HepG2 (cell line): Measurements from ENCODE around the gene CDA. TPM values are rescaled to one million over a fixed set of nuclear protein-coding genes. Genes with fewer than 3 reads are reported as not detected.

Source experiments
- ATAC-seq: fragments of 200-7000 bp; cut with Tn5 transposase; 3 replicates; pipeline ENCODE4 v1.9.1; 2020; ENCODE audit warnings: mild to moderate bottlenecking, moderate library complexity
- BruUV-seq: library from RNA; stranded (reverse); fragments of 400-500 nt; replicated peaks from 2 replicates; lab custom pipeline; 2021; lab: Mats Ljungman, UMichigan
- CTCF ChIA-PET: fragments of 300-600 bp; formaldehyde crosslinking; extraction: SDS; loops from one replicate; lab custom pipeline; 2021; ENCODE audit warnings: low total read pairs, inconsistent platforms, low intra/inter-chr PET ratio; lab: Yijun Ruan, JAX
- POLR2A ChIA-PET: fragments of 350-600 bp; sonication (Branson Sonifier 250); formaldehyde crosslinking; loops from one replicate; lab custom pipeline; 2020; ENCODE audit warnings: antibody characterized with exemption, inconsistent platforms; lab: Yijun Ruan, JAX
- DNase-seq: peaks from one replicate; pipeline ENCODE4 v3.0.0-alpha.2; 2015; ENCODE audit warnings: low spot score
- FAIRE-seq: peaks from 3 replicates; lab custom pipeline; 2011; peaks lifted over from hg19 to GRCh38; lab: Jason Lieb, UNC
- H2AFZ ChIP-seq: one replicate; pipeline ENCODE4 v1.6.1; 2011; ENCODE audit warnings: low read length, inconsistent platforms
- H3K27ac ChIP-seq: fragments of 300-600 bp; 3 replicates; pipeline ENCODE4 v1.8.0; 2011; ENCODE audit warnings: mixed run types, mild to moderate bottlenecking, mixed read lengths, low read length, inconsistent platforms; ENCODE audit not compliant: insufficient read depth; ENCODE audit errors: extremely low read length
- H3K27me3 ChIP-seq, 2 experiments: fragments of 200-600 bp in 1 of 2; 2 replicates in 1 of 2; 3 replicates in 1 of 2; pipeline versions ENCODE4 v1.6.0 to v1.8.0; 2011; ENCODE audit warnings: low read length in 2 of 2, mild to moderate bottlenecking in 2 of 2, moderate library complexity in 2 of 2, inconsistent platforms in 1 of 2; ENCODE audit not compliant: insufficient read depth in 2 of 2, control insufficient read depth in 1 of 2
- H3K36me3 ChIP-seq, 2 experiments: fragments of 200-600 bp in 1 of 2; replicated peaks in 1 of 2; 2 replicates in 1 of 2; 3 replicates in 1 of 2; pipeline versions ENCODE4 v1.5.1 to v1.8.0; 2011; ENCODE audit warnings: low read length in 2 of 2, inconsistent platforms in 1 of 2; ENCODE audit not compliant: insufficient read depth in 2 of 2, control insufficient read depth in 1 of 2
- H3K4me1 ChIP-seq: 2 replicates; pipeline ENCODE4 v1.5.1; 2012; ENCODE audit warnings: low read length, inconsistent platforms; ENCODE audit not compliant: insufficient read depth
- H3K4me2 ChIP-seq: 2 replicates; pipeline ENCODE4 v1.6.0; 2011; ENCODE audit warnings: low read depth, low read length, inconsistent platforms
- H3K4me3 ChIP-seq, 3 experiments: fragments of 200-600 bp in 1 of 3; sonication (generic), shearing (Covaris generic) in 1 of 3; replicated peaks in 1 of 3; 2 replicates each; pipeline ENCODE4 v1.5.1; 2011 to 2016; ENCODE audit warnings: low read length in 3 of 3, inconsistent platforms in 2 of 3, low read depth in 2 of 3, mild to moderate bottlenecking in 2 of 3, control low read depth in 1 of 3, mixed read lengths in 1 of 3; ENCODE audit not compliant: insufficient read depth in 1 of 3
- H3K79me2 ChIP-seq: one replicate; pipeline ENCODE4 v1.6.1; 2011; ENCODE audit warnings: low read length, inconsistent platforms; ENCODE audit not compliant: insufficient read depth
- H3K9ac ChIP-seq: 2 replicates; pipeline ENCODE4 v1.6.0; 2011; ENCODE audit warnings: mild to moderate bottlenecking, low read depth, low read length, inconsistent platforms; ENCODE audit not compliant: insufficient read depth
- H3K9me3 ChIP-seq: 2 replicates; pipeline ENCODE4 v1.5.1; 2012; ENCODE audit warnings: mild to moderate bottlenecking, low read length
- H4K20me1 ChIP-seq: 2 replicates; pipeline ENCODE4 v1.6.0; 2011; ENCODE audit warnings: inconsistent platforms, mild to moderate bottlenecking, low read length, moderate library complexity; ENCODE audit not compliant: insufficient read depth
- CCAR2 ChIP-seq: fragments of 200-400 bp; formaldehyde crosslinking; optimal IDR thresholded peaks from 2 replicates; pipeline ENCODE3; 2018; ENCODE audit warnings: low read depth, mild to moderate bottlenecking, low read length, moderate library complexity
- DNMT3B ChIP-seq: conservative IDR thresholded peaks from 2 replicates; pipeline ENCODE4 v1.6.1; 2016; ENCODE audit warnings: missing biosample characterization, control low read depth
- GABPB1 ChIP-seq: IDR thresholded peaks from 2 replicates; pipeline ENCODE4 v1.6.1; 2016; ENCODE audit warnings: mild to moderate bottlenecking, missing genetic modification reagents, moderate library complexity, missing compliant biosample characterization
- HIC2 ChIP-seq: sonication (generic); formaldehyde crosslinking; IDR thresholded peaks from 2 replicates; pipeline ENCODE4 v1.9.0; 2022; ENCODE audit warnings: low read depth, missing genetic modification reagents
- HNRNPH1 ChIP-seq: fragments of 200-400 bp; formaldehyde crosslinking; optimal IDR thresholded peaks from 2 replicates; pipeline ENCODE3; 2017; ENCODE audit warnings: mild to moderate bottlenecking, low read depth, low read length
- MEF2D ChIP-seq: sonication (generic); formaldehyde crosslinking; IDR thresholded peaks from 2 replicates; pipeline ENCODE4 v1.5.1; 2020; ENCODE audit warnings: mild to moderate bottlenecking, missing genetic modification reagents
- NONO ChIP-seq, 2 experiments: fragments of 450-650 bp in 1 of 2; sonication (generic) in 1 of 2; formaldehyde crosslinking in 1 of 2; IDR thresholded peaks in 1 of 2; conservative IDR thresholded peaks in 1 of 2; 2 replicates each; pipeline versions ENCODE4 v1.6.1 to v1.8.0; 2017 to 2022; ENCODE audit warnings: mild to moderate bottlenecking in 1 of 2, missing genetic modification reagents in 1 of 2, moderate library complexity in 1 of 2
- RARG ChIP-seq: sonication (generic); formaldehyde crosslinking; IDR thresholded peaks from 2 replicates; pipeline ENCODE4 v1.4.0; 2020; ENCODE audit warnings: low read depth, mild to moderate bottlenecking, missing genetic modification reagents
- TEAD3 ChIP-seq: optimal IDR thresholded peaks from 2 replicates; pipeline ENCODE3; 2016; ENCODE audit warnings: borderline replicate concordance
- ZNF432 ChIP-seq: sonication (generic); formaldehyde crosslinking; IDR thresholded peaks from 2 replicates; pipeline ENCODE4 v1.5.0; 2020; ENCODE audit warnings: missing genetic modification reagents, mild to moderate bottlenecking, borderline replicate concordance
- ZNF609 ChIP-seq: sonication (generic); formaldehyde crosslinking; IDR thresholded peaks from 2 replicates; pipeline ENCODE4 v1.4.0; 2020; ENCODE audit warnings: mild to moderate bottlenecking, missing genetic modification reagents, borderline replicate concordance
- ZXDC ChIP-seq: sonication (generic); formaldehyde crosslinking; IDR thresholded peaks from 2 replicates; pipeline ENCODE4 v1.5.0; 2020; ENCODE audit warnings: mild to moderate bottlenecking, missing genetic modification reagents
- WGBS: methylation state at CpG from one replicate; pipeline ENCODE4 v1.1.6; 2017; ENCODE audit warnings: low lambda C conversion rate; 5-methylcytosine and 5-hydroxymethylcytosine counted together
- in situ Hi-C: cut with HindIII; loops from 2 replicates; pipeline ENCODE4 v1.10.0; 2017; ENCODE audit warnings: low pct_unique_long_range_greater_than_20kb; ENCODE audit not compliant: extremely low pct_ligation_motif_present
- intact Hi-C: fragments of 100-400 bp; cut with micrococcal nuclease; formaldehyde crosslinking; loops from one replicate; pipeline ENCODE4 v1.10.0; 2022; ENCODE audit not compliant: unreplicated experiment
- polyA plus RNA-seq, 8 experiments: library from polyadenylated mRNA; depleted of rRNA in 3 of 8; stranded (reverse) in 7 of 8; unstranded in 1 of 8; fragments of >200 nt; fragmentation: Illumina TruSeq in 4 of 8; extraction: Trizol in 4 of 8; gene quantifications; 2 replicates each; pipeline versions ENCODE4 v1.2.1 to v1.2.3, GENCODE V29; 2011 to 2016; ENCODE audit warnings: low read depth in 4 of 8, missing spikeins in 1 of 8, mixed read lengths in 1 of 8; ENCODE audit not compliant: insufficient read depth in 1 of 8
- total RNA-seq, 5 experiments: library from RNA; depleted of rRNA; stranded (reverse); fragments of >200 nt; fragmentation: Illumina TruSeq; extraction: Trizol; gene quantifications; 2 replicates each; pipeline ENCODE4 v1.2.3, GENCODE V29; 2016; ENCODE audit warnings: low read depth in 1 of 5

Gene CDA
- total and polyA plus RNA-seq, 2 of the 13 experiments (the other 11 are each of a cell fraction or from before 2014, with no cell fraction given), result 0.66 to 2.1 TPM

DNA sequence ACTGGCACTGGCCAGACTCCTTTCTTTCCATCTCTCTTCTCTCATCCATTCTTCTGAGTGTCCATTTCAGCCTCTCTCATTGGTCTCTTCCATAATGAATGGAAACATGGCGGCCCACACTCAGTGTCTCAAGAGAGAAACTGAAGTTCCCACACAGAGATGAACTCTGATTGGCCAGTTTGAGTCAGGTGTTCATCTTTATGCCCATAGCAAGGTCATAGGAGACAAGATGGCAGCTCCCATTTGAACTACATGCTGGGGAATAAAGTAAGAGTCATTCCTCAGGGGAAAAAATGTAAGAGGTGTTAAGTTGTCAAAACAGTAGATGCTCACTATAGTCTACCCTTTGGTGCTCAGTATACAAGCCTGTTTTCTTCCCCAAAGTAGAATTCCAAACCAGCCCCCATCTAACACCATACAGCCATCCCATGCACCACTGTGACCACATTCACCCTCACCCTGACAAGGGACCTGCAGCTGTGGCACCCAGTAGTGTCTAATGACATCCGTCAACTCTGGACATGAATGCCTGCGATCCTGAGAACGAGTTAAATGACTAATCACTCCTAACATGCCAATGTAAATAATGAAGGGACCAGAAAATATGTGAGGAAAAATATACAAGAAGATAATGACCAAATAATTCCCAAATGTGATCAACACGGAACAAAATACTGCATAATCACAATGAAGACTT lies 12.4 kb downstream of the CDA start:
- intact Hi-C loops (no loop called here), in situ Hi-C loops (no loop called here)
- ChIA-PET CTCF (no interaction called here), POLR2A (no interaction called here)
- Histone ChIP-seq H3K9ac (no peak overlapping the region), H3K9me3 (no peaks in the 10 kb centered on the region), H3K27ac (no peak overlapping the region), H3K79me2 (no peaks in the 10 kb centered on the region), H3K4me2 (no peak overlapping the region), H3K27me3 (no peaks in the 10 kb centered on the region), H4K20me1 (no peaks in the 10 kb centered on the region), H3K4me1 (peaks cover 21% of the 10 kb centered on the region), H2AFZ (no peak overlapping the region), H3K4me3 (no peak overlapping the region), H3K36me3 (no peaks in the 10 kb centered on the region)
- ATAC-seq (no peak), DNase-seq (no peak), FAIRE-seq (no peak)
- TF ChIP-seq GABPB1 (CRISPR knock-in tag), result no peak
- no peak for TF ChIP-seq CCAR2
- TF ChIP-seq ZNF432 (CRISPR knock-in tag), result no peak
- TF ChIP-seq ZNF609, result no peak
- no peak for TF ChIP-seq HIC2 (CRISPR knock-in tag)
- no peak for TF ChIP-seq MEF2D
- TF ChIP-seq ZXDC (CRISPR knock-in tag), result no peak
- TF ChIP-seq RARG, result no peak
- no peak for TF ChIP-seq NONO (IDR thresholded peaks at IDR 0.05)
- TF ChIP-seq NONO (CRISPR knock-in tag; conservative IDR thresholded peaks at IDR 0.05), result no peak
- no peak for TF ChIP-seq HNRNPH1
- TF ChIP-seq TEAD3 (CRISPR knock-in tag), result no peak
- TF ChIP-seq DNMT3B (CRISPR knock-in tag), result no peak
- 58% methylated on average over 5 of the region's 5 CpGs for WGBS
- no TSS peak for BruUV-seq
